Measurements from ENCODE around the gene ZNF280A.

DNA sequence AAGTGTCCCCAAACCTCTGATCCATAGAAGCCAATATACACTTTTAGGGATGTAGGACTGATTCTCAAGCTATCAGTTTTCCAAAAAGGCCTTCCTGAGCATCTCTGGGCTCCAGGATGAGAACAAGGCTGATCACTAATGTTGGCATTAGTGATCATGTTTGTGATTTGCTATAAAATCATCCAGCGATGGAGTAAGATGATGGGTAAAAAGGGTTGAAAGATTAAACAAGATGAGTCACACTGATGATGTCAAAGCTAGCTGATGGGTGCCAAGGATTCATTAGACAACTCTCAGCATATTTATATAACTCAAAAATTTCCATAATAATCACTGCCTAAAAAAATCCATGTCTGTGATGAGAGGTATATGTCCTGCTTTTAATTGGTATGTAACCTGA is 54.3 kb downstream of the ZNF280A start:
- TF ChIP-seq, protein P1, sequence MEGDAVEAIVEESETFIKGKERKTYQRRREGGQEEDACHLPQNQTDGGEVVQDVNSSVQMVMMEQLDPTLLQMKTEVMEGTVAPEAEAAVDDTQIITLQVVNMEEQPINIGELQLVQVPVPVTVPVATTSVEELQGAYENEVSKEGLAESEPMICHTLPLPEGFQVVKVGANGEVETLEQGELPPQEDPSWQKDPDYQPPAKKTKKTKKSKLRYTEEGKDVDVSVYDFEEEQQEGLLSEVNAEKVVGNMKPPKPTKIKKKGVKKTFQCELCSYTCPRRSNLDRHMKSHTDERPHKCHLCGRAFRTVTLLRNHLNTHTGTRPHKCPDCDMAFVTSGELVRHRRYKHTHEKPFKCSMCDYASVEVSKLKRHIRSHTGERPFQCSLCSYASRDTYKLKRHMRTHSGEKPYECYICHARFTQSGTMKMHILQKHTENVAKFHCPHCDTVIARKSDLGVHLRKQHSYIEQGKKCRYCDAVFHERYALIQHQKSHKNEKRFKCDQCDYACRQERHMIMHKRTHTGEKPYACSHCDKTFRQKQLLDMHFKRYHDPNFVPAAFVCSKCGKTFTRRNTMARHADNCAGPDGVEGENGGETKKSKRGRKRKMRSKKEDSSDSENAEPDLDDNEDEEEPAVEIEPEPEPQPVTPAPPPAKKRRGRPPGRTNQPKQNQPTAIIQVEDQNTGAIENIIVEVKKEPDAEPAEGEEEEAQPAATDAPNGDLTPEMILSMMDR (IDR thresholded peaks at IDR 0.05; ENCODE audit: poor library complexity) = no peak
- TF ChIP-seq EZH2phosphoT487 (IDR thresholded peaks at IDR 0.05; ENCODE audit: low read depth, severe bottlenecking, unreplicated experiment) (no peak), EZH2 (IDR thresholded peaks at IDR 0.05; ENCODE audit: borderline replicate concordance) (no peak)

Measured in hepatocyte (in vitro differentiated cells).